Stomach (tissue), 4 donors: ENCODE results near the gene SLC6A12.

Experiments
- CTCF ChIP-seq, 7 experiments: fragments of 450-650 bp in 4 of 7; fragments of 200-600 bp in 3 of 7; sonication (generic) in 3 of 7; IDR thresholded peaks; one replicate each; pipeline ENCODE4 v1.5.1; 2016 to 2019; ENCODE audit warnings: antibody characterized with exemption in 7 of 7, control low read depth in 2 of 7, mild to moderate bottlenecking in 1 of 7
- POLR2A ChIP-seq, 4 donors: fragments of 450-650 bp; IDR thresholded peaks; one replicate each; pipeline ENCODE4 v1.6.1; 2016; ENCODE audit warnings: antibody characterized with exemption in 4 of 4, control low read depth in 2 of 4, mild to moderate bottlenecking in 1 of 4, moderate library complexity in 1 of 4

GRCh38 chr12:178829-179109 is 35.2 kb downstream of the SLC6A12 start:
- TF ChIP-seq CTCF (IDR thresholded peaks at IDR 0.05) (no peak), POLR2A (IDR thresholded peaks at IDR 0.05) (no peak)
